Measurements from ENCODE around the gene OSBPL8.
"Not testable (repeated sequence)": the region's sequence is repeated elsewhere in the genome, so short reads cannot be mapped to it uniquely, and the experiment has no call there.

DNA sequence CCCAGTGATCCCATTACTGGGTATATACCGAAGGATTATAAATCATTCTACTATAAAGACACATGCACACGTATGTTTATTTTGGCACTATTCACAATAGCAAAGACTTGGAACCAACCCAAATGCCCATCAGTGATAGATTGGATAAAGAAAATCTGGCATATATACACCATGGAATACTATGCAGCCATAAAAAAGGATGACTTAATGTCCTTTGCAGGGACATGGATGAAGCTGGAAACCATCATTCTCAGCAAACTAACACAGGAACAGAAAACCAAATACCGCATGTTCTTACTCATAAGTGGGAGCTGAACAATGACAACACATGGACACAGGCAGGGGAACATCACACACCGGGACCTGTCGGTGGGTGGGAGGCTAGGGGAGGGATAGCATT lies 195.4 kb downstream of the OSBPL8 start:
- TF ChIP-seq, protein P1, sequence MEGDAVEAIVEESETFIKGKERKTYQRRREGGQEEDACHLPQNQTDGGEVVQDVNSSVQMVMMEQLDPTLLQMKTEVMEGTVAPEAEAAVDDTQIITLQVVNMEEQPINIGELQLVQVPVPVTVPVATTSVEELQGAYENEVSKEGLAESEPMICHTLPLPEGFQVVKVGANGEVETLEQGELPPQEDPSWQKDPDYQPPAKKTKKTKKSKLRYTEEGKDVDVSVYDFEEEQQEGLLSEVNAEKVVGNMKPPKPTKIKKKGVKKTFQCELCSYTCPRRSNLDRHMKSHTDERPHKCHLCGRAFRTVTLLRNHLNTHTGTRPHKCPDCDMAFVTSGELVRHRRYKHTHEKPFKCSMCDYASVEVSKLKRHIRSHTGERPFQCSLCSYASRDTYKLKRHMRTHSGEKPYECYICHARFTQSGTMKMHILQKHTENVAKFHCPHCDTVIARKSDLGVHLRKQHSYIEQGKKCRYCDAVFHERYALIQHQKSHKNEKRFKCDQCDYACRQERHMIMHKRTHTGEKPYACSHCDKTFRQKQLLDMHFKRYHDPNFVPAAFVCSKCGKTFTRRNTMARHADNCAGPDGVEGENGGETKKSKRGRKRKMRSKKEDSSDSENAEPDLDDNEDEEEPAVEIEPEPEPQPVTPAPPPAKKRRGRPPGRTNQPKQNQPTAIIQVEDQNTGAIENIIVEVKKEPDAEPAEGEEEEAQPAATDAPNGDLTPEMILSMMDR (IDR thresholded peaks at IDR 0.05) = not testable (repeated sequence)
- TF ChIP-seq POLR2A (IDR thresholded peaks at IDR 0.05) = not testable (repeated sequence)

Measured in Peyer's patch (tissue), 4 donors.